Vagina (tissue), 2 donors: Measurements from ENCODE around the gene PTPRA.

Source experiments
- CTCF ChIP-seq, 3 experiments: fragments of 450-650 bp in 2 of 3; fragments of 200-600 bp in 1 of 3; sonication (generic) in 1 of 3; IDR thresholded peaks; one replicate each; pipeline ENCODE4 v1.5.1; 2017 to 2019; ENCODE audit warnings: antibody characterized with exemption in 3 of 3, mild to moderate bottlenecking in 2 of 3, moderate library complexity in 2 of 3
- POLR2A ChIP-seq, 2 donors: fragments of 450-650 bp; IDR thresholded peaks; one replicate each; pipeline ENCODE4 v1.6.1; 2017; ENCODE audit warnings: antibody characterized with exemption in 2 of 2, mild to moderate bottlenecking in 2 of 2, moderate library complexity in 2 of 2
- POLR2AphosphoS5 ChIP-seq, 2 donors: sonication (generic); formaldehyde crosslinking; IDR thresholded peaks; one replicate each; pipeline ENCODE4 v1.9.0; 2017; ENCODE audit warnings: antibody characterized with exemption in 2 of 2, mild to moderate bottlenecking in 2 of 2, low read depth in 1 of 2; ENCODE audit not compliant: insufficient read depth in 1 of 2

- TF ChIP-seq CTCF (IDR thresholded peaks at IDR 0.05) (no peak), POLR2A (IDR thresholded peaks at IDR 0.05) (no peak), POLR2AphosphoS5 (IDR thresholded peaks at IDR 0.05; ENCODE audit: insufficient read depth in 1 of 2, low read depth in 1 of 2) (no peak)
Measured at GRCh38 chr20:2991532-2991931, 118.3 kb downstream of the PTPRA start.
